ENCODE results near the gene GNA14. TPM values are rescaled to one million over a fixed set of nuclear protein-coding genes. Genes with fewer than 3 reads are reported as not detected.

Gene GNA14
- polyA plus RNA-seq, 3 donors, result 0.04 TPM; not detected in 2

DNA sequence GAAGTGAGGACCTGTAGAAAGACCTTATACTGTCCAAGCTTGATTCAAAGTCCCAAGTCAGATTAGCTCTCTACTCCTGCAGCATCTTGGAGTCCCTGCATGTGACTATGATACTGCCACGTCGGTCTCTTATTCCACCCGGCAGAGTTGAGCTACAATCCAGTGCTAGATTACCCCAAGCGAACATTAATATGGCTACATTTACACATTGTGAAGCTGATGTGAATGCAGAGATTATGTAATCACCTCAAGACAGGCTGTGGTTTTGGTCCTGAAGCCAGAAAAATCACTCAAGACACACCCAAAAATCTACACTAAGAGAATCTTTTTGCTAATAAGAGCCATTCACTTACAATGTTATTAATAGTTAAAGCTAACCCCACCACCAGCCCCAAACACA, 116.7 kb downstream of the GNA14 start:
- H3K4me1 ChIP-seq (ENCODE audit: control insufficient read depth in 1 of 2, insufficient read depth in 2 of 2, low read length in 2 of 2), result no peaks in the 10 kb centered on the region
- TF ChIP-seq, protein P1, sequence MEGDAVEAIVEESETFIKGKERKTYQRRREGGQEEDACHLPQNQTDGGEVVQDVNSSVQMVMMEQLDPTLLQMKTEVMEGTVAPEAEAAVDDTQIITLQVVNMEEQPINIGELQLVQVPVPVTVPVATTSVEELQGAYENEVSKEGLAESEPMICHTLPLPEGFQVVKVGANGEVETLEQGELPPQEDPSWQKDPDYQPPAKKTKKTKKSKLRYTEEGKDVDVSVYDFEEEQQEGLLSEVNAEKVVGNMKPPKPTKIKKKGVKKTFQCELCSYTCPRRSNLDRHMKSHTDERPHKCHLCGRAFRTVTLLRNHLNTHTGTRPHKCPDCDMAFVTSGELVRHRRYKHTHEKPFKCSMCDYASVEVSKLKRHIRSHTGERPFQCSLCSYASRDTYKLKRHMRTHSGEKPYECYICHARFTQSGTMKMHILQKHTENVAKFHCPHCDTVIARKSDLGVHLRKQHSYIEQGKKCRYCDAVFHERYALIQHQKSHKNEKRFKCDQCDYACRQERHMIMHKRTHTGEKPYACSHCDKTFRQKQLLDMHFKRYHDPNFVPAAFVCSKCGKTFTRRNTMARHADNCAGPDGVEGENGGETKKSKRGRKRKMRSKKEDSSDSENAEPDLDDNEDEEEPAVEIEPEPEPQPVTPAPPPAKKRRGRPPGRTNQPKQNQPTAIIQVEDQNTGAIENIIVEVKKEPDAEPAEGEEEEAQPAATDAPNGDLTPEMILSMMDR (IDR thresholded peaks at IDR 0.05), result no peak
- H2AFZ ChIP-seq (ENCODE audit: insufficient read depth, low read depth, low read length, poor library complexity, severe bottlenecking), result no peak overlapping the region
- H3K4me2 ChIP-seq (replicated peaks; ENCODE audit: extremely low read depth, low read length, poor library complexity, severe bottlenecking), result no peak overlapping the region
- H3K27ac ChIP-seq (ENCODE audit: low read depth in 1 of 2, low read length in 2 of 2), result no peak overlapping the region
- H3K9me3 ChIP-seq (replicated peaks in 1 of 2; ENCODE audit: control insufficient read depth in 1 of 2, insufficient read depth in 1 of 2, low read length in 2 of 2), result peaks cover 6 to 7% of the 10 kb centered on the region in 2 donors
- no peak overlapping the region for H3K9ac ChIP-seq (ENCODE audit: insufficient read depth, low read length, poor library complexity, severe bottlenecking)
- H3K4me3 Mint-ChIP-seq, result no peak overlapping the region
- peaks cover 3 to 19% (median 11%) of the 10 kb centered on the region in 7 donors for H3K9me3 Mint-ChIP-seq
- H3K79me2 ChIP-seq (ENCODE audit: insufficient read depth, low read length), result no peaks in the 10 kb centered on the region
- intact Hi-C loops (cut with micrococcal nuclease), result no loop called here
- peaks cover 0 to 5% (median 0%) of the 10 kb centered on the region in 3 donors for H3K27me3 Mint-ChIP-seq (ENCODE audit: low read depth in 3 of 3)
- no peaks in the 10 kb centered on the region for H3K36me3 ChIP-seq (replicated peaks in 1 of 2; ENCODE audit: control insufficient read depth in 1 of 2, insufficient read depth in 2 of 2, low read length in 2 of 2)
- no peak overlapping the region for H3K4me3 ChIP-seq (replicated peaks in 1 of 3; ENCODE audit: low read depth in 2 of 3, low read length in 3 of 3)
- no peaks in the 10 kb centered on the region for H3K27me3 ChIP-seq (ENCODE audit: control insufficient read depth in 2 of 2, insufficient read depth in 2 of 2, low read length in 2 of 2)
- no peaks in the 10 kb centered on the region for H3K4me1 Mint-ChIP-seq
- no peaks in the 10 kb centered on the region for H3K36me3 Mint-ChIP-seq
- H4K20me1 ChIP-seq (ENCODE audit: insufficient read depth, low read length), result no peaks in the 10 kb centered on the region
- WGBS (ENCODE audit: insufficient coverage), result no CpG with 5 or more reads among the region's 4 CpGs
- DNase-seq, result no peak
- H3K27ac Mint-ChIP-seq, result no peak overlapping the region

DNA sequence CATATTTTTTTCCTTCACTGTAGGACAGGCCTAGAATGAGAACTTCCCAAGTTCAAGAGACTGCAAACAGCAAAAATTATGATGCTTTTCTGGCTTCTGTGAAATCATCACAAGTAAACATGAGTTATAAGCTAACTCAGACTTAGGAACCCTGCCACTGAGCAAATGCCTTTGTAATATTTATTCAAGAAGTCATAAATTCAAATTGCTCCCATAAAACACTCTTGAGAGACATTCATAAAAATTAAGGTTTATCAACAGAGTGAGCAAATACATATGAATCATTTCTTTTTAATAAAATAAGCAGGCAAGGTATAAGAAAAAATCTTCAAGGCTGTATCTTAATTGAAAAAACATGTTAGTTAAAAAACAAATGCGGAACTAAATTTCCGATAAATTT, 124.2 kb downstream of the GNA14 start:
- no peak overlapping the region for H2AFZ ChIP-seq (ENCODE audit: insufficient read depth, low read depth, low read length, poor library complexity, severe bottlenecking)
- H3K36me3 ChIP-seq (replicated peaks in 1 of 2; ENCODE audit: control insufficient read depth in 1 of 2, insufficient read depth in 2 of 2, low read length in 2 of 2), result no peaks in the 10 kb centered on the region
- H3K9me3 ChIP-seq (replicated peaks in 1 of 2; ENCODE audit: control insufficient read depth in 1 of 2, insufficient read depth in 1 of 2, low read length in 2 of 2), result peaks cover under 1 to 9% of the 10 kb centered on the region in 2 donors
- H3K27ac Mint-ChIP-seq, result no peak overlapping the region
- H3K4me3 ChIP-seq (replicated peaks in 1 of 3; ENCODE audit: low read depth in 2 of 3, low read length in 3 of 3), result no peak overlapping the region
- no peaks in the 10 kb centered on the region for H3K27me3 ChIP-seq (ENCODE audit: control insufficient read depth in 2 of 2, insufficient read depth in 2 of 2, low read length in 2 of 2)
- no peaks in the 10 kb centered on the region for H3K36me3 Mint-ChIP-seq
- no peak for DNase-seq
- H3K27me3 Mint-ChIP-seq (ENCODE audit: low read depth in 3 of 3), result peaks cover 0 to 2% (median 0%) of the 10 kb centered on the region in 3 donors
- no peaks in the 10 kb centered on the region for H3K79me2 ChIP-seq (ENCODE audit: insufficient read depth, low read length)
- no peaks in the 10 kb centered on the region for H3K4me1 Mint-ChIP-seq
- no peaks in the 10 kb centered on the region for H3K4me1 ChIP-seq (ENCODE audit: control insufficient read depth in 1 of 2, insufficient read depth in 2 of 2, low read length in 2 of 2)
- no peak overlapping the region for H3K9ac ChIP-seq (ENCODE audit: insufficient read depth, low read length, poor library complexity, severe bottlenecking)
- WGBS (ENCODE audit: insufficient coverage), result no CpG with 5 or more reads among the region's 2 CpGs
- H3K27ac ChIP-seq (ENCODE audit: low read depth in 1 of 2, low read length in 2 of 2), result no peak overlapping the region
- H3K4me3 Mint-ChIP-seq, result no peak overlapping the region
- no peaks in the 10 kb centered on the region for H4K20me1 ChIP-seq (ENCODE audit: insufficient read depth, low read length)
- TF ChIP-seq, protein P1 (IDR thresholded peaks at IDR 0.05), result no peak
- H3K4me2 ChIP-seq (replicated peaks; ENCODE audit: extremely low read depth, low read length, poor library complexity, severe bottlenecking), result no peak overlapping the region
- peaks cover 2 to 29% (median 9%) of the 10 kb centered on the region in 7 donors for H3K9me3 Mint-ChIP-seq
- intact Hi-C loops (cut with micrococcal nuclease), result no loop called here
